Colonic mucosa (tissue), 4 donors: ENCODE data around the gene RGS19. TPM values are rescaled to one million over a fixed set of nuclear protein-coding genes. Genes with fewer than 3 reads are reported as not detected.

ENCODE experiments used
- DNase-seq: peaks from one replicate; pipeline ENCODE4 v3.0.0-alpha.2; 2020
- H3K27ac ChIP-seq: fragments of 200-600 bp; one replicate; pipeline ENCODE4 v1.8.0; 2021
- H3K27me3 ChIP-seq: fragments of 200-600 bp; one replicate; pipeline ENCODE4 v1.8.0; 2021
- H3K36me3 ChIP-seq: fragments of 200-600 bp; one replicate; pipeline ENCODE4 v1.8.0; 2021
- H3K4me1 ChIP-seq: fragments of 200-600 bp; one replicate; pipeline ENCODE4 v1.8.0; 2021; ENCODE audit warnings: mild to moderate bottlenecking
- H3K4me3 ChIP-seq: fragments of 200-600 bp; one replicate; pipeline ENCODE4 v1.8.0; 2021
- H3K9ac ChIP-seq, 2 donors: one replicate each; pipeline ENCODE4 v1.7.0; 2013; ENCODE audit warnings: control low read depth in 2 of 2, low read depth in 2 of 2, low read length in 2 of 2
- H3K9me3 ChIP-seq: fragments of 200-600 bp; one replicate; pipeline ENCODE4 v1.8.0; 2021
- intact Hi-C: fragments of 100-400 bp; cut with DNase I; formaldehyde crosslinking; loops from one replicate; pipeline ENCODE4 v1.14.1; 2022
- total RNA-seq, 2 donors: library from RNA; stranded (reverse); fragmentation: NEBNext Ultra II Directional in 1 of 2; extraction: Animal tissue kit (Norgen Biotek cat#: 25700) in 1 of 2; gene quantifications; one replicate each; pipeline ENCODE4 v1.2.1, GENCODE V29; 2021
- TF ChIP-seq, protein P1 (sequence below): fragments of 200-600 bp; IDR thresholded peaks from one replicate; pipeline ENCODE4 v1.8.0; 2022; ENCODE audit warnings: antibody characterized with exemption, mild to moderate bottlenecking
- donor health status: healthy.
- donor health status: DM: no; HTN: no; CAD: no.
- donor health status: DM: no; HTN: no; CAD: no.

The RGS19 gene
- total RNA-seq, 2 donors from 2014 or later, result 3.4 to 4.5 TPM

DNA sequence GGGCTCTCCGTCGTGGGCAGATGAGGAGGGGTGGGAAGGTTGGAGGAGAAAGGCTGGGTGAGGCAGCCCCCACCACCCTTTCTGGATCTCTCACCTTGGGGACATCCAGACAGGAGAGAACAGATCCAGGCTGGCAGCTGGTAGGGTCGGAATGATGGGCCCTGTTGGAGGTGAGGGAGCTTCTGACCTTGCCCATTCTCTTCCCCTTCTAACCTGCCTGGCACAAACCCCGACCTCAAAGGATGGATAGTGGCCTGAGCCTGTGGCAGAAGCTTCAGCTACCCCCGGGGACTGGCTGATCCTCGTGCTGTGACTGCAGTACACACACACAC lies 34.1 kb upstream of the RGS19 start:
- Histone ChIP-seq H3K27ac (no peak overlapping the region), H3K9me3 (no peaks in the 10 kb centered on the region), H3K27me3 (no peaks in the 10 kb centered on the region), H3K4me3 (no peak overlapping the region), H3K9ac (no peak overlapping the region), H3K4me1 (no peaks in the 10 kb centered on the region), H3K36me3 (no peaks in the 10 kb centered on the region)
- TF ChIP-seq, protein P1, sequence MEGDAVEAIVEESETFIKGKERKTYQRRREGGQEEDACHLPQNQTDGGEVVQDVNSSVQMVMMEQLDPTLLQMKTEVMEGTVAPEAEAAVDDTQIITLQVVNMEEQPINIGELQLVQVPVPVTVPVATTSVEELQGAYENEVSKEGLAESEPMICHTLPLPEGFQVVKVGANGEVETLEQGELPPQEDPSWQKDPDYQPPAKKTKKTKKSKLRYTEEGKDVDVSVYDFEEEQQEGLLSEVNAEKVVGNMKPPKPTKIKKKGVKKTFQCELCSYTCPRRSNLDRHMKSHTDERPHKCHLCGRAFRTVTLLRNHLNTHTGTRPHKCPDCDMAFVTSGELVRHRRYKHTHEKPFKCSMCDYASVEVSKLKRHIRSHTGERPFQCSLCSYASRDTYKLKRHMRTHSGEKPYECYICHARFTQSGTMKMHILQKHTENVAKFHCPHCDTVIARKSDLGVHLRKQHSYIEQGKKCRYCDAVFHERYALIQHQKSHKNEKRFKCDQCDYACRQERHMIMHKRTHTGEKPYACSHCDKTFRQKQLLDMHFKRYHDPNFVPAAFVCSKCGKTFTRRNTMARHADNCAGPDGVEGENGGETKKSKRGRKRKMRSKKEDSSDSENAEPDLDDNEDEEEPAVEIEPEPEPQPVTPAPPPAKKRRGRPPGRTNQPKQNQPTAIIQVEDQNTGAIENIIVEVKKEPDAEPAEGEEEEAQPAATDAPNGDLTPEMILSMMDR, result no peak
- no peak for DNase-seq
- intact Hi-C loops, result no loop called here

DNA sequence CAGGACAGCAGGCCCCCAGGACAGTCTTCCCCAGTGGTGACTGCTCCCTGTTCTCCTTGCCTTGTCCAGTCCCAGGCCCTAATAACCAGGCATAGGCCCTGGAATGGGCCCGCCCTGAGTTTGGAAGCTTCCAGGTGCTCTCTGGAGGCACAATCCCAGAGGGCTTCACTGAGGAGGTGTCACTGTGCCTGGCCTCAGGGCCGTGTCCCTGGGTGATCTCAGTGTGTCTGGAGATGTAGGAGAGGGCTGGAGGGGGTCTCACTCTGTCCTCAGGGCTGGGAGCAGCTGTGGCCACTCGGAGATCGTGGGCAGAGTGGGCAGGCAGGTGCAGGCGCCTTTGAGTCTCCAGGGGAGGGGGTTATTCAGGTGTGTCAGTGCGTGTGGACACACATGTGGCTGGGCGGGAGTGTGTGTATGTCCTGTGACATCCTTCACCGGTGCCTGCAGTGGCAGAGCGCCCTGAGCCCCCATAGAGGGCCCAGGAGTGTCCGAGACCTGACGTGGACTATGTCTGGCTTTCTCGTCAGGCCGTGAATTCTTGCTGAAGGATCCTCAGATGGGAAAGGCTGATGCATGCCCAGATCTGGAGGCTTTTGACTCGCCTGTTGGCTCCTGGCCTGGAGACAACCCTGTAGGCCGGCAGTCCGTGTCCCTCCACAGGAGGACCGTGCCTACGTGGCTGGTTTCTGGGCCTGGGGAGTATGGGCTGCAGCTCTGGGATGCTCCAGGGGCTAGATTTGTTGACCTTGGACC lies 33.5 kb upstream of the RGS19 start:
- no peak for DNase-seq
- Histone ChIP-seq H3K27me3 (no peaks in the 10 kb centered on the region), H3K36me3 (no peaks in the 10 kb centered on the region), H3K27ac (no peak overlapping the region), H3K4me3 (no peak overlapping the region), H3K9ac (no peak overlapping the region), H3K4me1 (no peaks in the 10 kb centered on the region), H3K9me3 (no peaks in the 10 kb centered on the region)
- TF ChIP-seq, protein P1, result no peak
- intact Hi-C loops, result no loop called here

DNA sequence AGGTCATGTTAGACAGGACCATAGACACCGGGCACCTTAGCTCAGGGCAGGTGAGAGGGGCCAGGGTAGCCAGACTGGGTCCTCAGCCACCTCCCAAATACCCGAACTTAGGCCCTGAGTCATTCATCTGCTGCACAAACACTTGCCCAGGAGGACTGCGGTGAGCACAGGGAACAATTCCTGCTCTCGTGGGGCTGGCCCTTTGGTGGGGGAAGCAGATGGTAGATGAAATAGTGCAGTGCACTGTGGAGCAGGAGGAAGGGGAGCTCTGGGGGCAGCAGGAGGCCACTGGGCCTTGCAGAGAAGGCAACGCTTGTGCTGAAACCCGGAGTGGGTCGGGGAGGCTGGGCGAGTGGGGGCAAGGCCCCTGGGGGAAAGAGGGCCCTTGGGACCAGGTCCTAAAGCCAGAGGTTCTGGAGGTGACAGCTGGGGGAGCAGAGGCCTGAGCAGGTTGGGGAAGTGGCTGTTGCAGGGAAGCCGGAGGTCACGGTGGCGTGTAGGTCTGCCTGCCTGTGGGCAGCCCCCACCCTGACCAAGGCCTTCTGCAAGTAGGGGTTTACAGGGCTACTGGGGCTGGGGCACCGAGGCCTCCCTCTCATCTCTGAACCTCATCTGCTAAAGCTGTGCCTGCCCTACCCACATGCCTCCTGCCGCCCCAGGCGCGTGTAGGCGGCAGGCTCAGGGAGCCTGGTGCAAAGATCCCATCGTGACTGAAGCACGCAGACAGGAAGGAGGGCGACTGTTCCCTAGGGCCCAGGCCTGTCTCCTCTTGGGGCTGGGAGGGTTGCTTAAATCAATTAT lies 32.7 kb upstream of the RGS19 start:
- no peak for DNase-seq
- intact Hi-C loops, result no loop called here
- Histone ChIP-seq H3K27me3 (no peaks in the 10 kb centered on the region), H3K9me3 (no peaks in the 10 kb centered on the region), H3K9ac (no peak overlapping the region), H3K4me1 (no peaks in the 10 kb centered on the region), H3K4me3 (no peak overlapping the region), H3K27ac (no peak overlapping the region), H3K36me3 (no peaks in the 10 kb centered on the region)
- TF ChIP-seq, protein P1, result no peak

DNA sequence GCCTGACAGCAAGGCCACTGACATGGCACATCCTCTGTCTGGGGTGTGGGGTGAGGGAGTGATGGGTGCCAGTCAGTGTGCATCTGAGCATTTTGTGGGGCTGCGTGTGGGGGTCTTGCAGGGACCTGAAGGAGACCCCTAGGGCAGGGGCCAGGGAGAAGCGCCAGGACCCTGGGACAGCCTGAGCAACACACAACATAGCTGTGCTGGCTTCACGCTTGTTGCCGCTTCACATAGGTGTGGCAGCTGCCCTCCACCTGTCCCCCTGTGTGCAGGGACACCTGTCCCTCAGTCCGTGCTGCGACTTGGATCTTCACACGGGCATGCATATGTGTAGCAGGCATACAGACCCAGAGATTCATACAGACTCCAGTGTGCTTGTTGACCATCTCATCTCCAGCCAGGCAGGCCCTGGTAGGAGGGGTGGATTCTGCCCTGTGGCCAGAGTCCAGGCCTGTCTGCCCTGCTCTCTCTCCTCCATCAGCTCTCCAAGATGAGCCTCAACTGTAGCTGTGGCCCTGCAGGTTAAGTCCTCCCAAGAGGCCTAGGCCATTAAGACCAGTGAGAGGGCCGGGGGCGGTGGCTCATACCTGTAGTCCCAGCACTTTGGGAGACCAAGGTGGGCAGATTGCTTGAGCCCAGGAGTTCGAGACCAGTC lies 31.2 kb upstream of the RGS19 start:
- Histone ChIP-seq H3K4me1 (no peaks in the 10 kb centered on the region), H3K36me3 (no peaks in the 10 kb centered on the region), H3K27ac (no peak overlapping the region), H3K4me3 (no peak overlapping the region), H3K9ac (no peak overlapping the region), H3K27me3 (no peaks in the 10 kb centered on the region), H3K9me3 (no peaks in the 10 kb centered on the region)
- TF ChIP-seq, protein P1, result no peak
- intact Hi-C loops, result no loop called here
- DNase-seq, result no peak

DNA sequence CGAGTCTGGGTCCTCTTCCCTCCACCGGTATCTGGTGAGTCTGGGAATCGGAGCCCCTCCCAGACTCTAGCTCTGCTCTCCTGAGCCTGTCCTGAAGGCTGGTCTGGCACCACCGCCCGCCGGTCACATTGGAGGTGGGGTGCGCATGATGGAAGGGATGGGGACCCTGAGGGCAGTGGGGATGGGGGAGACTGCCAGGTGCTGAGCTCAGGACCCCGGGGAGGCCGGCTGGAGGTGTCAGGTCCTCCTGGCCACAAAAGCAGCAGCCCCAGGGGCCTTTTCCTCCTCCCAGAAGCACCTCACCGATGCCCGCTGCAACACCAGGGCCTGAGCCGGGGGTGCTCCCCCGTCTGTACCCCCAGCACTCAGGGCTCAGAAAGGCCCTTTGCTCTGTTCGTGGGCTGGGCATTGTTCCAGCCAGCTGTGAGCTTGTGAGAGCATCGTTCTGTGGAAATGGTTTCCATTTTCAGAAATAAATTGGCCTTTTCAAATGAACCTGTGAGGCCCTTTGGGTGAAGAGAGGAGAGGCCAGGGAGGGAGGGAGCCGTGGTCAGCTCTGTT lies 30.6 kb upstream of the RGS19 start:
- H3K36me3 ChIP-seq, result no peaks in the 10 kb centered on the region
- TF ChIP-seq, protein P1, result no peak
- no peak for DNase-seq
- no peak overlapping the region for H3K27ac ChIP-seq
- H3K27me3 ChIP-seq, result no peaks in the 10 kb centered on the region
- intact Hi-C loops, result no loop called here
- no peaks in the 10 kb centered on the region for H3K9me3 ChIP-seq
- H3K9ac ChIP-seq, result no peak overlapping the region
- H3K4me3 ChIP-seq, result no peak overlapping the region
- H3K4me1 ChIP-seq, result no peaks in the 10 kb centered on the region
